CD14-positive monocyte (primary cell): ENCODE data around the gene IPO9. TPM values are rescaled to one million over a fixed set of nuclear protein-coding genes. Genes with fewer than 3 reads are reported as not detected.

ENCODE experiments used
- DNase-seq, 3 donors: peaks; one replicate each; pipeline ENCODE4 v3.0.0-alpha.2; 2011 to 2022
- H2AFZ ChIP-seq: 2 replicates; pipeline ENCODE4 v1.6.0; 2012; ENCODE audit warnings: mild to moderate bottlenecking, low read depth, low read length, inconsistent platforms; ENCODE audit not compliant: insufficient read depth, poor library complexity, severe bottlenecking
- H3K27ac ChIP-seq, 2 donors: 1 replicate in 1 of 2; 2 replicates in 1 of 2; pipeline ENCODE4 v1.5.1; 2012 to 2013; ENCODE audit warnings: low read length in 2 of 2, control low read depth in 1 of 2, inconsistent platforms in 1 of 2, low read depth in 1 of 2, mild to moderate bottlenecking in 1 of 2
- H3K27me3 ChIP-seq, 2 donors: one replicate each; pipeline versions ENCODE4 v1.6.0 to v1.6.1; 2011 to 2013; ENCODE audit warnings: low read length in 2 of 2; ENCODE audit not compliant: control insufficient read depth in 2 of 2, insufficient read depth in 2 of 2
- H3K36me3 ChIP-seq, 2 donors: replicated peaks in 1 of 2; 1 replicate in 1 of 2; 2 replicates in 1 of 2; pipeline versions ENCODE4 v1.5.1 to v1.6.1; 2012 to 2013; ENCODE audit warnings: low read length in 2 of 2, control low read depth in 1 of 2, inconsistent platforms in 1 of 2, mild to moderate bottlenecking in 1 of 2; ENCODE audit not compliant: insufficient read depth in 2 of 2, control insufficient read depth in 1 of 2
- H3K4me1 ChIP-seq, 2 donors: 1 replicate in 1 of 2; 2 replicates in 1 of 2; pipeline versions ENCODE4 v1.5.1 to v1.6.1; 2012 to 2013; ENCODE audit warnings: low read length in 2 of 2, control low read depth in 1 of 2, inconsistent platforms in 1 of 2, mild to moderate bottlenecking in 1 of 2, moderate library complexity in 1 of 2; ENCODE audit not compliant: insufficient read depth in 2 of 2, control insufficient read depth in 1 of 2
- H3K4me2 ChIP-seq: replicated peaks from 2 replicates; pipeline ENCODE3; 2012; ENCODE audit warnings: low read length, moderate library complexity, mild to moderate bottlenecking; ENCODE audit not compliant: poor library complexity, severe bottlenecking; ENCODE audit errors: extremely low read depth
- H3K4me3 ChIP-seq, 3 experiments: fragments of 200-600 bp in 1 of 3; sonication (generic) in 1 of 3; replicated peaks in 1 of 3; 1 replicate in 2 of 3; 2 replicates in 1 of 3; pipeline ENCODE4 v1.5.1; 2011 to 2013; ENCODE audit warnings: low read length in 3 of 3, mild to moderate bottlenecking in 3 of 3, control low read depth in 2 of 3, low read depth in 2 of 3, inconsistent platforms in 1 of 3, moderate library complexity in 1 of 3
- H3K79me2 ChIP-seq: 2 replicates; pipeline ENCODE4 v1.6.0; 2012; ENCODE audit warnings: mild to moderate bottlenecking, control low read depth, inconsistent platforms, low read length, moderate library complexity; ENCODE audit not compliant: insufficient read depth
- H3K9ac ChIP-seq: 2 replicates; pipeline ENCODE4 v1.6.0; 2017; ENCODE audit warnings: low read length, mild to moderate bottlenecking; ENCODE audit not compliant: insufficient read depth, poor library complexity, severe bottlenecking
- H3K9me3 ChIP-seq, 2 donors: replicated peaks in 1 of 2; 1 replicate in 1 of 2; 2 replicates in 1 of 2; pipeline versions ENCODE4 v1.5.1 to v1.6.1; 2012 to 2013; ENCODE audit warnings: low read length in 2 of 2, control low read depth in 1 of 2; ENCODE audit not compliant: control insufficient read depth in 1 of 2, insufficient read depth in 1 of 2
- H4K20me1 ChIP-seq: 2 replicates; pipeline ENCODE4 v1.6.0; 2012; ENCODE audit warnings: mild to moderate bottlenecking, low read length, control low read depth, moderate library complexity; ENCODE audit not compliant: insufficient read depth
- H3K27ac Mint-ChIP-seq, 7 donors: one replicate each; pipeline ENCODE4 v1.8.0; 2020; ENCODE audit warnings: mild to moderate bottlenecking in 7 of 7, mixed read lengths in 7 of 7, moderate library complexity in 6 of 7, inconsistent platforms in 2 of 7
- H3K27me3 Mint-ChIP-seq, 3 donors: one replicate each; pipeline ENCODE4 v1.8.0; 2021 to 2022; ENCODE audit warnings: low read depth in 3 of 3, mild to moderate bottlenecking in 3 of 3, mixed read lengths in 3 of 3, moderate library complexity in 3 of 3, inconsistent platforms in 1 of 3
- H3K36me3 Mint-ChIP-seq, 2 donors: one replicate each; pipeline ENCODE4 v1.8.0; 2020; ENCODE audit warnings: mixed read lengths in 2 of 2, inconsistent platforms in 1 of 2, mild to moderate bottlenecking in 1 of 2
- H3K4me1 Mint-ChIP-seq: one replicate; pipeline ENCODE4 v1.8.0; 2020; ENCODE audit warnings: mild to moderate bottlenecking, mixed read lengths
- H3K4me3 Mint-ChIP-seq, 2 donors: one replicate each; pipeline ENCODE4 v1.8.0; 2020; ENCODE audit warnings: mild to moderate bottlenecking in 2 of 2, mixed read lengths in 2 of 2, moderate library complexity in 1 of 2
- H3K9me3 Mint-ChIP-seq, 7 donors: one replicate each; pipeline ENCODE4 v1.8.0; 2020 to 2022; ENCODE audit warnings: mixed read lengths in 7 of 7, mild to moderate bottlenecking in 6 of 7, moderate library complexity in 6 of 7, inconsistent platforms in 2 of 7
- WGBS: methylation state at CpG from one replicate; pipeline ENCODE4 v1.1.5; 2013; ENCODE audit warnings: missing lambda C conversion rate; ENCODE audit not compliant: insufficient coverage; 5-methylcytosine and 5-hydroxymethylcytosine counted together
- intact Hi-C, 2 donors: fragments of 100-400 bp; cut with micrococcal nuclease; formaldehyde crosslinking; loops; one replicate each; pipeline versions ENCODE4 v1.15.0 to v1.15.1; 2023
- polyA plus RNA-seq, 3 donors: library from polyadenylated mRNA; depleted of rRNA in 1 of 3; unstranded in 2 of 3; stranded (reverse) in 1 of 3; fragments of 300-500 nt in 2 of 3; fragments of >200 nt in 1 of 3; fragmentation: Illumina TruSeq in 2 of 3; gene quantifications; 1 replicate in 2 of 3; 2 replicates in 1 of 3; pipeline ENCODE4 v1.2.3, GENCODE V29; 2012 to 2021
- TF ChIP-seq, protein P1 (sequence below): fragments of 200-600 bp; IDR thresholded peaks from one replicate; pipeline ENCODE4 v1.8.0; 2022; ENCODE audit warnings: antibody characterized with exemption, mild to moderate bottlenecking

IPO9 gene
- polyA plus RNA-seq, 3 donors = 11.3 to 12.6 (median 12.0) TPM

DNA sequence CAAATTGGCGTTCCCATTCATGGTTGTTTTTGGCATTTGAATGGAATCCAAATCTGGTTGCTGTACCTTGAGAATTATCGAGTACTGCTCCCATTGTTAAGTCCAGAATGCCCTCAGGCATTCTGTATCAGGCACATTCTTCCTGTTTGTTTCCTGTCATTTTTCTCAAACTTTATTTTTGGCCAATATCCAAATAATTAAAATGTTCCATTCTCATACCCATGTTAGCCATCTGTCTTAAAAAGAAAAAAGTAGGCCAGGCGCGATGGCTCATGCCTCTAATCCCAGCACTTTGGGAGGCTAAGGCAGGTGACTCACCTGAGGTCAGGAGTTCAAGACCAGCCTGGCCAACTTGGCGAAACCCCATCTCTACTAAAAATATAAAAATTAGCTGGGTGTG lies 30.5 kb downstream of the IPO9 start:
- TF ChIP-seq, protein P1, sequence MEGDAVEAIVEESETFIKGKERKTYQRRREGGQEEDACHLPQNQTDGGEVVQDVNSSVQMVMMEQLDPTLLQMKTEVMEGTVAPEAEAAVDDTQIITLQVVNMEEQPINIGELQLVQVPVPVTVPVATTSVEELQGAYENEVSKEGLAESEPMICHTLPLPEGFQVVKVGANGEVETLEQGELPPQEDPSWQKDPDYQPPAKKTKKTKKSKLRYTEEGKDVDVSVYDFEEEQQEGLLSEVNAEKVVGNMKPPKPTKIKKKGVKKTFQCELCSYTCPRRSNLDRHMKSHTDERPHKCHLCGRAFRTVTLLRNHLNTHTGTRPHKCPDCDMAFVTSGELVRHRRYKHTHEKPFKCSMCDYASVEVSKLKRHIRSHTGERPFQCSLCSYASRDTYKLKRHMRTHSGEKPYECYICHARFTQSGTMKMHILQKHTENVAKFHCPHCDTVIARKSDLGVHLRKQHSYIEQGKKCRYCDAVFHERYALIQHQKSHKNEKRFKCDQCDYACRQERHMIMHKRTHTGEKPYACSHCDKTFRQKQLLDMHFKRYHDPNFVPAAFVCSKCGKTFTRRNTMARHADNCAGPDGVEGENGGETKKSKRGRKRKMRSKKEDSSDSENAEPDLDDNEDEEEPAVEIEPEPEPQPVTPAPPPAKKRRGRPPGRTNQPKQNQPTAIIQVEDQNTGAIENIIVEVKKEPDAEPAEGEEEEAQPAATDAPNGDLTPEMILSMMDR = no peak
- no peak for DNase-seq
- Histone ChIP-seq H3K9me3 (no peaks in the 10 kb centered on the region), H2AFZ (no peak overlapping the region), H3K27ac (no peak overlapping the region), H3K4me3 (no peak overlapping the region), H3K36me3 (peaks cover 77 to 99% of the 10 kb centered on the region in 2 donors), H3K4me2 (no peak overlapping the region), H4K20me1 (no peaks in the 10 kb centered on the region), H3K27me3 (no peaks in the 10 kb centered on the region), H3K9ac (no peak overlapping the region), H3K4me1 (no peaks in the 10 kb centered on the region), H3K79me2 (no peaks in the 10 kb centered on the region)
- Mint-ChIP-seq H3K27ac (no peak overlapping the region), H3K4me3 (no peak overlapping the region), H3K9me3 (no peaks in the 10 kb centered on the region), H3K36me3 (peaks cover 83 to 86% of the 10 kb centered on the region in 2 donors), H3K4me1 (no peaks in the 10 kb centered on the region), H3K27me3 (no peaks in the 10 kb centered on the region)
- WGBS = 100% methylated on average over 2 of the region's 5 CpGs
- intact Hi-C loops = no loop called here

DNA sequence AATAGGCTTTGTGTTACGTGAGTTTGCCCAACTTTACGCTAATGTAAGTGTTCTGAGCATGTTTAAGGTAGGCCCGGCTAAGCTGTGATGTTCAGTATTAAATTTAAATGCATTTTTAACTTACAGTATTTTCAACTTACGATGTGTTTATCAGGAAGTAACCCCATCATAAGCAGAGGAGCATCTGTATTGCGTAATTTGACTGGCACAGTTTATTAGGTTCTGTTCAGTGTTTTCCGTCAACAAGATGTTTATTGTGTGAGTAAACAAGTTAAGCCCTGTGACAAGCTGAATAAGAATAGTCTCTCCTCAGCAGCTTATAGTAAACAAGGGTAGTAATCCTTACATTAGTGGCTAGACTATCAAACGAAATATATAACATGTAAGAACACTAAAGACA lies 32.5 kb downstream of the IPO9 start:
- Histone ChIP-seq H3K79me2 (no peaks in the 10 kb centered on the region), H3K27me3 (no peaks in the 10 kb centered on the region), H3K4me1 (peaks cover 0 to 3% of the 10 kb centered on the region in 2 donors), H3K4me3 (no peak overlapping the region), H3K36me3 (peaks cover 73 to 99% of the 10 kb centered on the region in 2 donors), H3K4me2 (no peak overlapping the region), H2AFZ (no peak overlapping the region), H3K27ac (no peak overlapping the region), H4K20me1 (no peaks in the 10 kb centered on the region), H3K9me3 (no peaks in the 10 kb centered on the region), H3K9ac (no peak overlapping the region)
- Mint-ChIP-seq H3K4me3 (no peak overlapping the region), H3K4me1 (peaks cover 4% of the 10 kb centered on the region), H3K9me3 (no peaks in the 10 kb centered on the region), H3K27me3 (peaks cover 0 to 2% (median 0%) of the 10 kb centered on the region in 3 donors), H3K36me3 (peaks cover 75 to 83% of the 10 kb centered on the region in 2 donors), H3K27ac (no peak overlapping the region)
- intact Hi-C loops = no loop called here
- no peak for DNase-seq
- WGBS = no CpG with 5 or more reads among the region's 7 CpGs
- TF ChIP-seq, protein P1 = no peak
